GM18907 (cell line): ENCODE results near the gene DSCAM.
"Not testable (repeated sequence)": the region's sequence is repeated elsewhere in the genome, so short reads cannot be mapped to it uniquely, and the experiment has no call there.

Experiments used
- ATAC-seq: cut with Tn5 transposase; IDR thresholded peaks from one replicate; pipeline ENCODE4 v1.9.1; 2021; ENCODE audit warnings: mild to moderate bottlenecking, moderate library complexity; ENCODE audit not compliant: unreplicated experiment

Gene DSCAM

DNA sequence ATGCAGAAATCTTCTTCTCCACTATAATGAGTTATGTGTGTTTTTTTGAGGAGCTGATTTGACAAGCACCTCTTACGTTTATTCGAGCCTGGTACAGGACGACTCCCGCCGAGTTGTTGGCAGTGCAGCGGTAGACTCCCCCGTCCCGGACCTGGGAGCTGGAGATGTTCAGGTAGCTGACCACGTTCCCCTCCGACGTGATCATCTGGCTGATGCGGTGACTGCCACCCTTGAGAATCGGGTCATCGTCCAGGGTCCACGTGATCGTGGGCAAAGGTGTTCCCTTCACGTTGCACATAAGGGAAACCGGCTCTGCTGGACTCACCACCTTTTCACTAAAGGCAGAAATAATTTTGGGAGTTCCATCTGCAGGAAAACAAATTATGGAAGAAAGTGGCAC, 507.9 kb downstream of the DSCAM start:
- no peak for ATAC-seq

DNA sequence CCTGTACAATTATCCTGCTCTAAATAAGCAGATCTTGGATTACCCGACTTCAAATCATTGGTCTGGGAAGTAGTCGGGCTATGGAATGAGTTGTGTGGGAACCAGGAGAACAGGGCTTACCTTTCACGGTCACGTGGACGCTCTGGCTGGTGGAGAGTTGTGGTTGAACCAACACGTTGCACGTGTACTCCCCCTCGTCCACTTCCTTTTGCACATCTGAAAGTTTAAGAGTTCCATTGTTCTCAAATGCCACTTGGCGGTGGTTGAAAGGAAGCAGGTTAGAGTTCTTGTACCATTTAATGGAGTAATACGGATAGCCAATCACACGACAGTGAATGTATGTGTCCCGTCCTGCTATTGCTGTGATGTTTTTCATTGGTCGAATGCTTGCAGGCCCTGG, 509.0 kb downstream of the DSCAM start:
- ATAC-seq = no peak

DNA sequence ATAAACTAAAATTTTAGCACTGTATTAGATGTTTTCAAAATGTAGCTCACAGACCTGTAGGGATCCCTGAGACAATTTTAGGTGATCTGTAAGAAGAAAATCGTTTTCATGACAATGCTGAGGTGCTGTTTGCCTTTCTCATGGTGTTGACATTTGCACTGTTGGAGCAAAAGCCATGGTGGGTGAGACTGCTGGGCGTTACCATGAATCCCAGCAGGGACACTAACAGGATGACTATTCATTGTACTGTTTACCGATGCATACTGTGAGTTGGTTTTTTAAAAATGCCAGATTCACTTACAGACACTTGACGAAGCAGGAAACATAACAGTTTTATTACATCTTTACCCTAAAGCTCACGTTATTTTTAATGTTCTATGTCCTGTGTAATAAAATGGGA, 511.3 kb downstream of the DSCAM start:
- no peak for ATAC-seq

DNA sequence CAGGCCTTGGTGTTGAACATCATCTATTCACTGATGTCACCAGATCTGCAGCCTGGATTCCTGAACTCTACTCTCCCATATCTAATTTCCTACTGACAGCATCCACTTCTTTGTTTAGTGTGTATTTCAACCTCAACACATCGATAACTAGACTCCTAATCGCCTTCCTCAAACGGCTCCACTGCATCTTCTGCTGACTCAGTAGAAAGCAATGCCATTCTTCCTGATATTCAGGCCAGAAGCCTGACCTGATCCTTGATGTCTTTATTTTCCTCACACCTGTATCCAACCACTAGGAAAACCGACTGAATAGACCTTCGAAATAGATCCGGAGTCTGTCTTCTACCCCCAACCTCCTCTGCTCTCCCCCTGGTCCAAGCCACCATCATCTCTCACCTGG, 512.8 kb downstream of the DSCAM start:
- no peak for ATAC-seq

DNA sequence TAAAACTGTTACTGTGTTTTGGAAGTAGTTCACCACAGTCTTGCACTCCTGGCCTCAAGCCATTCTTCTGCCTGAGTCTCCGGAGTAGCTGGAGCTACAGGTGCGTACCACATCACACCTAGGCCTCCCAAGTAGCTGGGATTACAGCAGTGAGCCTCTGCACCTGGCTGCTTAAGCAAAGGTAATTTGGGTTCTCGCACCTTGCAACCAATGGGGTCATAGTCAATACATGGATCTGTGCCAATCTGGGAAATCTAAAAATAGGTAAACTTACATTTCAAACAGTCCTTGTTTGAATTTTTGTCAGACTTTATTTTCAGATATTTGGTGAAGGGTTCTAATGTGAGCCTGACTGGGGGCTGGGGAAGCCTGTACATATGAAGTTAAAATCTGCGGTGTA, 513.2 kb downstream of the DSCAM start:
- ATAC-seq = no peak

DNA sequence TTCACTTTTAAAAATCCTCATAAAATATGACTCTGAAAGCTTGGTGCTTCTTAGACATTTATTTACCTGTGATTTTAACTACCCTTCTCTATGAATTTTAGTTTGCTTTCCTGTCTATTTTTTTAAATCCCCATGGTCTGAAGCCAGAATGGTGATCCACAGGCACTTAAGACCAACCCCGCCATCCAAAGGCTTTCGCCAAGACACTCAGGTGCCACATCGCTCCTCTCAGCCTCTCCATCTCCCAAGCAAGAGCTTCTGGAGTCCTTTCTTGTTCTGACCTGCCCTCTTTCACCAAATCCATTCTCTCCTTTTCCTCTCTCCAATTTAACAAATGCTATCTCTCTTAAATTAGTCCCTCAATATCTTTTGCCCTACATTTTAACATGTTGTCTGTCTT, 515.2 kb downstream of the DSCAM start:
- ATAC-seq = no peak

DNA sequence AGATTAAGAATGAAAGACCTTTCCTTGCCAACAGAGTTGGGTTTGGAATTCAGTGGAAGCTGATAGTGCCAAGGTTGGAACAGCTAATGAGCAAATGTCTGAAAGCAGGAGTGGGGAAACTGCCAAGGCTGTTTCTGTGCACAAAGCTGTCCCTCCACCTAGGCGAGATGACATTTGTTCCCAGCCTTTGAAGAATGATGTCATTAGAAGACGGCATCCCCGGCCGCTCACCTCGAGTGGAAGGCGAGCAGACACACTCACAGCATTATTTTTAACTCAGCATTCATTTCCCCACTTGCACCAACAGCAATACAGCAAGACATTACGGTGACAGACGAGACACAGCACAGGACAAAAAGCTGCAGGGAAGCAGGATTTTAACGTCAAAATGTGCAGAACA, 515.8 kb downstream of the DSCAM start:
- ATAC-seq = no peak

DNA sequence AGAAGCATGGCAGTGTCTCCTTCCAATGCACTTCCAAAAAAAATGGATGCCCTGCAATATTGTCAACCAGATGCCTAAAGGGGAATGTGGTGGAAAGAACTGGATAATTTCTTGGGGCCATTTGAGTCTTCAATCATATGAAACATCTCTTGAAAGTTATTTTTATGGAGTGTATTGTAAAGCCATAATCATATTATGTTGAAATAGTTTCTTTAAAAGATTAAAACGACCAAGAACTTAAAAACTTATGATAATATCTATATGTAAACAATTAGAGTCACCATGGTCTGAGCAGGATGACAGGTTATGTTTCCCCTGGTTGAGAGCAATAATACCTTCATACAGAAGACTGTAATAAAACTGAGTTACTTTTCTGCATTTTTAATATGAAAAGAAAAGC, 522.6 kb downstream of the DSCAM start:
- no peak for ATAC-seq

DNA sequence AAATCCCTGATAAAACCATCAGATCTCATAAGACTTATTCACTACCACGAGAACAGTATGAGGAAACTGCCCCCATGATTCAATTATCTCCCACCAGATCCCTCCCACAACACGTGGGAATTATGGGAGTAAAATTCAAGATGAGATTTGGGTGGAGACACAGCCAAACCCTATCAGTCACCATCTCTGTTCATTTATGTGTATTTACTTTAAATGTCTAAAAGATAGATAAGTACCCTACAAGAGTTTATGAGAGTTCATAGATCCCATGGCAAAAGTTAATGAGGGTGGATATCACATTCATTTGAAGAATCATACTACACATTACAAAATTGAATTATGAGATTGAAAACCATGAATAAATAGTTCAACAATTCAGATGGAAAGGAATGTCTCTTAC, 526.2 kb downstream of the DSCAM start:
- ATAC-seq = not testable (repeated sequence)

DNA sequence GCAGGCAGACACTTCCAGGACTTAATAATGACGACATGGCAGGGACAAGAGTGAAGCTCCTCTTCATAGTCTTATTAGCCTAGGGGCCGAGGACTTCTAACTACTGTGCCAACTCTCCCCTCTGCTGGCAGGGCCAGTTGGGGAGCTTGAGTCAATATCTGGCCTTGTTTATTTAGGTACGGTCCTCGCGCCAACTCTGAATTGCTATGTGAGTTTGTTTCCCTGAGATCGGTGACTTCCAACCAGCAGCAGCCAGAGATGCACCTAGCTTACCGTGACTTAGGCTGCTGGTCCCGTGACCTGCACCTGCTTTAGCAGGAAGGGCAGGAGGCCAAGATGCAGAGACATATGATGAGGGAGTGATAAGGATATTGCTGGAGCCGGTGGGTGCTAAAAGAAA, 528.6 kb downstream of the DSCAM start:
- ATAC-seq = no peak

DNA sequence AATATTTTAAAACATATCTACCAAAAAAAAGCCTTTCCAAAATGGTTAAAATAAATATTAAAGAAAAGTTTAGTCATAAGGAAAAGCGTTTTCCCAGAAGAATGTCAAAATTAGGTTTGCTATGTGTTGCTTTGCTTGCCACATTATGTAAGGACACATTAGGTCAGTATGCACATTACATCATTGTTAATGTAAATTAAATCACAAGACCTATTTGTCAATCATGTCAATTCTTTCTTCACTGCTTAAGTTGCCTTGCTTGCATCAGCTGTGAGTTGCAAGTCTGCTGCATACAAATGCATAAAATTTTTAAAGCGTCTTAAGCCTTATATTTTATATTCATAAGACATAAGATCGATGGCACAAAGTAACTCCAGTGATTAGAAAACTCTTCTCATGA, 530.9 kb downstream of the DSCAM start:
- no peak for ATAC-seq

DNA sequence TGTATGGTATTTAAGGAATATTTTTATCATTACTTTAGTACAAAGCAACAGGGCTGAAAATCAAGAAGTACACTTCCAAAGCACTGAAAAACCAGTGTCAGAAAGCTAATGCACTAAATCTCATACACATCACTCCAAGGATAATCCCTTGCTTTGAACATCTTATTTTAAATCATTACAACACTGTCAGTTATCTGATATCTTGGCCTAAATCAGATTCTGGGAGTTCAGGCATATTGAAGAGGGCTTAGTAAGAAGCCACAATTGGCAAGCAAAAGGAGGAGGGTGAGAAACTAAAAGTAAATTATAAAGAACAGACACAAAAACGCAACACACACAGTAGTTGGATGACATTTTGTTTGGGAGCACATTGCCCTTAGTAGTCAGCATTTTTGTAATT, 531.3 kb downstream of the DSCAM start:
- ATAC-seq = no peak

DNA sequence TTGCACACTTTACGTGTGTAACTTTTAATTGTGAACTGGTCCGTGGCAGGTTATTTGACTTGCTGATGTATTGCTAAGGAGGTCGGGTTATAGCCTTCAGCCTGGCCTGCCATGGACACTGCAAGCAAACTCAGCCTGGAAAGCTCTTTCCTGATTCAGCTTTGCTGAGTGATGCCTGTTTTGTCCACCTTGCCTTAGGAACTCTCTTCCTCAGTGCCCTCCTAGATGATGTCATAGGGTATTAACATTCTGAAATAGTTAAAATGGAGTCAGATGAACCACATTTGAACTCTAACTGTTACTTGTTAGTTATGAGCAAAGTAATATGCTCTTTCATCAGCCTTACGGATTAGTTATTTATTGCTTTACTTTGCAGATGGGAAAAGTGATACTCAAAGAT, 533.7 kb downstream of the DSCAM start:
- no peak for ATAC-seq

DNA sequence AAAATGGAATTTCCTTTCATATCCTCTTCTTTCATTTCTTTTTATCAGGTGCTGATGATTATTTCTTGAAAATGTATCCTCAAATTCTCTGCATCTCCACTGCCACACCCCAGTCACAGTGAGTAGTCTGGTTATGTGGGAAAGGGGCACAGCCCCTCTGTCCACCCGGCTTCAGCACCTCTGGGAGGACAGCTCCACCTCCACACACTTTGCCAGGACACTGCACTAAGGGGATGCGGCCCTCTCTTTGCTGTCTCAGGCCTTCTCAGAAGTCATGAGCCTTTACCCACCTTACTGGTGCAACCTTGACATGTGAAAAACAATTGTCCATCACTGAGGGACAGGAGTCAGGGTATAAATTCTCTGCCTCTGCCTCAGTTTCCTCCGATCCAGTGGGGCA, 546.7 kb downstream of the DSCAM start:
- no peak for ATAC-seq

DNA sequence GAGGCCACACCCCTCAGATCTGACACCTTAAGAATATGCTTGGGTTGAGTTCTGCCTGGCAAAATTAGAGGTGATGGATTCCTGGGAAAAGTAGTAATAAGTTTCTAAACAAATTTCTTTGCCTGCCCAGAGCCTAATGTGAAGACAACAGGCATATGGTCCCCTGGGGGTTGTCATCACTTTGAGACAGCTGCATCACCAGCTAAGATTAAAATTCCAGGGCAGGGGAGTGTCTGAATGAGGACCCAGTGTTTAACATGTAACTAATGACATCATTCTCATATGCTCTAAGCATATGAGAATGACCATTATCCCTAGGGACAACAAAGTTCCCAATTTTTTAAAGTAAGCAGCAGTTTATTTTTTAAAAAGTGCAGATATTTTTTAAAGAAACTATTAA, 547.5 kb downstream of the DSCAM start:
- ATAC-seq = no peak

DNA sequence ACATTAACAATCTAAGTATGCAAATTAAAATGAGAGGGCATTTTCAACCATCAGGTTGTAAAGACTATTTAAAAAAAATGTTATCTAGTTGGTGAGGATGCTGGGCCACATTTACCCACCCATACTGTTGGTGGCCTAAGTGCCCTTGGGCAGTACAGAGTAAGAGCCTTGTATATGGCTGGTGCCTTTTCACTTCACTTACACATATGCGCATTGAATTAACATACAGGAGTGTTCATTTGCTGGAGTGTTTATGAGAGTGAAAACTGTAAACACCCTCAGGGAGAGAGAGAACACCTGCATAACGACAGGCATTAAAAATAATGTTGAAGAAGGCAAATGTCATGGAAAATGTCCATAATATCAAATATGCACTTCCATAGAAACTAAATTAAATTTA, 552.6 kb downstream of the DSCAM start:
- no peak for ATAC-seq

DNA sequence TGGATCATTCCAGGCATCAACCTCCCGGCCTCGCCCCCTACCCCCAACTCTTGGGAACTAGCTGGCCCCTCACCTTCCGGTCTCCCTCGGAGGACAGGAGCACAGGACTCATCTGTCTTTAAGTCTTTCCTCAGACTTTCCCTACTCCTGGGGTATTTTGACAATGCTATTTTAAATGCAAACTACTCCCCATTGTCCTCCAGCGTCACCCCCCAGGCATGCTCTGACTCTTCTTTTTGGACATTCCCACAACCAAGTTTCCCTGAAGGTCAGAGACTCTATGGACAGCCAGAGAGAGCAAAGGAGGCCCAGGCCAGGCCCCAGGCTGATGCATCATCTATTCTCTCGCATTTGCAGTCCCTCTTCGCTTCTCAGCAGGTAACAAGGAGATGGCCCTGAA, 555.4 kb downstream of the DSCAM start:
- no peak for ATAC-seq

DNA sequence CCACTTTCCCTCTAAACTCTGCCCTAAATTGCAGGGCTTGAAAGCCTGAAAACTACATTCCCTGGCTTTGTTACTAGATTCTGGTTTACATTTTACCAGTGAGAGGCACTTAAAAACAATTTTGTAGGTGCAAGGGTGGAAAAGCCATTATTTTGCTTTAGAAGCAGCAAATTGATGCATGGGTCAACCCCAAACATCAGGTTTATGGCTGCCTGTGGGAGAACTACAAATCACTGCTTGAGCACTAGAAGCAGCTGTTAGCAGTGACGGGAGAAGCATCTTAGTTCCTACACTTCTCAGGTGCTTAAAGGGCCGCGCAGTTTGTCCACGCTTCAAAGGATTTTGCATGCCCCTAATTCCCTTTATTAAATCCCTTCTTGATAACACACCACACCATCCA, 562.5 kb downstream of the DSCAM start:
- ATAC-seq = no peak

DNA sequence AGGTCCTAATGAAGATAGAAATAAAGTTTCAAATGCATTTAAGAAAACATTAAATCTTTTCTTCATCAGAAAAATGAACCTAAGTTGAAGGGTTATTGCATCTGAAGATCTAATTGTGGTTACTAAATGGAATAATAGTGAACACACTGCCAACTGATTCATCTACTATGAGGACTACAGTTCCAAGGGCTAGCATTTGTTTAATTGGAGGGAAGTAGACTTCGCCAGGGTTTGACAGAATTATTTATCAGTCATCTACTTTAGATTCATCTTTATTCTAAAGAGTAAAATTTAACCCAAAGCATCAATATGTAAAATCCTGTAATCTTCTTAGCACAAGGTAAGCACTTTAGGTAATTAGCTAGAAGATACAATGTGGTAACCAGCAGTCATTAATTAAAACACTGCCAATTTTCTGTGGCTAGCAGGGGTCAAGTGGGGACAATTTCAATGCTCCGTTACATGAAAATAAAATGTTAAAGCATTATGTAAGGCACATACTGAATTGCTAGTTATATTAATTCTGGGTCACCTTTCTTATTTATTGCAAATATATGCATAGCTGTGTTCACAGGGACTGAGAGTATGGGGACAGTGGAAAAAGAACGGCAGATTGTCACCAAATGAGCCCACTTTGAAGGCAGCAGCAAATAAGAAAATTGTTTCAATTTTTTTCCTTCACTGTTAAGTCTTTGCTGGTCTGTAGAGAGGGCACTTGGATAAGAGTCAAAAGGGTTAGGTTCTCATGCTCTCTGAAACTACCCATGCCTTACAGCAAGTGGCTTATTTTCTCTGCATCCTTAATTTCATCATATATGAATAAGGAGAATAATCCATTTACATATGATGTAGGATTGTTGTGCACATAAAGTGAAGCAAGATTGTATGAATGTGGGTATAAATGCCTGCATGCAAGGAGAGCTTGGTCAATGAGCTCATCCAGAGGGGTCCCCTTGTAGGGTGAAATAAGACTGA, 563.8 kb downstream of the DSCAM start:
- ATAC-seq = no peak

DNA sequence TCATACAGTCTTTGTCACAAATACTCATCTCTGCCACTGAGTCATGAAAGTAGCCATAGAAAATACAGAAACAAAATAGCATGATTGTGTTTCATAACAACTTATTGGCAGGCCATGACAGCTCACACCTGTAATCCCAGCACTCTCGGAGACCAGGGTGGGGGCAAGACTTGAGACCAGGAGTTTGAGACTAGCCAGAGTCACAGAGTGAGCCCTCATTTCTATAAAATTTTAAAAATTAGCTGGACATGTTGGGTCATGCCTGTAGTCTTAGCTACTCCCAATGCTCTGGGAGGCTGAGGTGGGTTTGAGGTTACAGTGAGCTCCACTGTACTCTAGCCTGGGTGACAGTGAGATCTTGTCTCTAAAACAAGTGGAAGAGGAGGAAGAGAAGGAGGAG, 568.6 kb downstream of the DSCAM start:
- ATAC-seq = no peak

DNA sequence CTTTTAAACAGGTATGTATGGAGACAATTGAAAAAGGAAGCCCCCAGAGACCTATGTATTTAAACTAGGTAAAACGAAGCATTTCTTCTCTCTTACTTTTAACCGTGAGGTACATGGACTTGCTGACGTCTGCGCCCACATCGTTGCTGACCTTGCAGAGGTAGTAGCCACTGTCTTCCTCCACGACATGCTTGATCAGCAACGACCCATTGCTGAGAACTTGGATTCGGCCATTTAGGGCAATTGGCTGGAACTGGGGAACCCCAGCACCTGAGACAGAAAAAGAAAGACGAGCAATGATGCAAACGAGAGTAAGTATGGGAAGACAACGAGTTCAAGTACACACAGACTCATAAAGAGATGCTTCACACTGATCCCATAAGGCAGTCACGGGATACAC, 571.0 kb downstream of the DSCAM start:
- ATAC-seq = no peak

DNA sequence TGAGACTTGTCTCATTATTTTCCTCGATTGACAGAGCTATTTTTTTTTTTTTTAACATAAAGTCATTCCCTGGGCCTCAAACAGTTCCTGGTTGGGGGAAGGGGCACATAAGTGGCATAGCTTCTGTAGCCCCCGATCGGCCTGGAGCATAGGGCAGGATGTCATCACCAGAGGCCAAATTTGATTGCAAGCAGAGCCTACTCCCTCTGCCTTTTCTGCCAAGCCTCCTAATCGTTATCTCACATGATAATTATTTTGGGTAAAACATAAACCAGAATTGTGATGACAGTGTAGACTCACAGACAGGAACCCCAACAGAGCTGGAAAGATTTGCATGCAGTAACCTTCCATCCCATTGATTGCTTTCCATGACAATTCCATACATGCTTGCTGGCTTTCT, 574.9 kb downstream of the DSCAM start:
- ATAC-seq = no peak

DNA sequence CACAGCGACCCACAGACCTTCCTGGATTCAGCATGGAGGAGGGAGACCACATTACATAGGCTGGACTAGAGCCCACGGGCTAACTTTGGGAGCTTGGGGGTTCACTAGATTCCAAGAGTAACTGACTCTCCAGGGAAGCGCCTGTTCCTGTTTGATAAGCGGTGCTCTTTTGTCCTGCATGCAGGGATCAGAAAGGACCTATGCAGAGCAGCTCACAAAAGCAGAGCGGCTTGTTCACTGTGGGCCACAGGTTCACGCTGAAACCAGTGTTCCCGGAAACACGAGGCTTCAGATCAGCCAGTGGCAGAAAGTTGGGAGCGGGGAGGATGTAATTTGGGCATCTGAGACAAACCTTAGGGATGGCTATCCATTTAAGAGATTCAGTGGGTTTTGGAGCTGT, 575.8 kb downstream of the DSCAM start:
- no peak for ATAC-seq
